ENCODE measurements around the gene SMPDL3B. TPM values are rescaled to one million over a fixed set of nuclear protein-coding genes. Genes with fewer than 3 reads are reported as not detected.
"Not testable (repeated sequence)": the region's sequence is repeated elsewhere in the genome, so short reads cannot be mapped to it uniquely, and the experiment has no call there.

Gene SMPDL3B
- polyA plus RNA-seq, 1 donor from 2014 or later = not detected

DNA sequence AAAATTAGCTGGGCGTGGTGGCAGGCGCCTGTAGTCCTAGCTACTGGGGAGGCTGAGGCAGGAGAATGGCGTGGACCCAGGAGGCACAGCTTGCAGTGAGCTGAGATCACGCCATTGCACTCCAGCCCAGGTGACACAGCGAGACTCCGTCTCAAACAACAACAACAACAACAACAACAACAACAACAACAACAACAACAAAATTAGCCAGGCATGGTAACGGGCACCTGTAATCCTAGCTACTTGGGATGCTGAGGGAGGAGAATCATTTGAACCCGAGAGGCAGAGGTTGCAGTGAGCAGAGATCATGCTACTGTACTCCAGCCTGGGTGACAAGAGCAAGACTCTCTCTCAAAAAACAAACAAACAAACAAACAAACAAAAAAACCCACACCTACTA lies 68.3 kb downstream of the SMPDL3B start:
- H3K4me3 Mint-ChIP-seq, H3K27ac Mint-ChIP-seq, H3K9me3 Mint-ChIP-seq, H3K27me3 Mint-ChIP-seq, H3K36me3 Mint-ChIP-seq, H3K4me1 Mint-ChIP-seq: not testable (repeated sequence)

Other genes with a start within 250 kb of the SMPDL3B start
- gene FAM76A, start 209.0 kb upstream of the SMPDL3B start, polyA plus RNA-seq = 6.5 TPM
- gene STX12, start 161.8 kb upstream of the SMPDL3B start, polyA plus RNA-seq = 16.0 TPM
- 31.7 TPM for gene PPP1R8, start 104.2 kb upstream of the SMPDL3B start, polyA plus RNA-seq
- 70.0 TPM for gene THEMIS2, start 62.5 kb upstream of the SMPDL3B start, polyA plus RNA-seq
- gene RPA2, start 20.4 kb upstream of the SMPDL3B start, polyA plus RNA-seq = 163 TPM
- gene XKR8, start 25.0 kb downstream of the SMPDL3B start, polyA plus RNA-seq = 17.0 TPM
- 5.8 TPM for gene EYA3, start 153.6 kb downstream of the SMPDL3B start, polyA plus RNA-seq
- 14.6 TPM for gene PTAFR, start 241.7 kb downstream of the SMPDL3B start, polyA plus RNA-seq

All from IgD-negative memory B cell (primary cell).